Measurements from ENCODE around the gene UTS2R.

DNA sequence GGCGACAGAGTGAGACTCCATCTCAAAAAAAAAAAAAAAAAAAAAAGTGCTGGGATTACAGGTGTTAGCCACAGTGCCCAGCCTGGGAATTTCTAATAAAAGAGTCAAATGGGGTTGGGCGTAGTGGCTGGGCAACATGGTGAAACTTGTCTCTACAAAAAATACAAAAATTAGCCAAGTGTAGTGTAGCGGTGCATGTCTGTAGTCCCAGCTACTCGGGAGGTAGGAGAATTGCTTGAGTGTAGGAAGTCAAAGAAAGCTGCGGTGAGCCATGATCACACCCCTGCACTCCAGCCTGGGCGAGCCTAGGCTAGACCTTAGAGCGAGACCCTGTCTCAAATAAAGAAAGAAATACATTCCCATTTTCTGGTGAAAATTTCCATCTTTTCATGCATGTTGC, 2.4 kb upstream of the UTS2R start:
- TF ChIP-seq POLR2A (IDR thresholded peaks at IDR 0.05; ENCODE audit: low read length) = no peak
- no peak for TF ChIP-seq GATA1 (IDR thresholded peaks at IDR 0.05; ENCODE audit: low read depth, low read length)

All from erythroblast (primary cell).